ENCODE measurements around the gene COL4A2.

The COL4A2 gene

GRCh38 chr13:110548891-110549794, 242.1 kb downstream of the COL4A2 start:
- no peak for FAIRE-seq

GRCh38 chr13:110549795-110550160, 242.7 kb downstream of the COL4A2 start:
- no peak for DNase-seq (ENCODE audit: insufficient read length)

More at GRCh38 chr13:110548891-110549794, 242.1 kb downstream of the COL4A2 start:
- DNase-seq (ENCODE audit: insufficient read length) = no peak
- no peak for TF ChIP-seq POLR2A (IDR thresholded peaks at IDR 0.05; ENCODE audit: low read depth, low read length)
- TF ChIP-seq TAF1 (IDR thresholded peaks at IDR 0.05; ENCODE audit: borderline replicate concordance, low read depth, low read length) = no peak
- TF ChIP-seq POLR2AphosphoS5 (IDR thresholded peaks at IDR 0.05; ENCODE audit: low read depth, low read length) = no peak

GRCh38 chr13:110551284-110551683, 244.2 kb downstream of the COL4A2 start:
- no peak for FAIRE-seq
- TF ChIP-seq POLR2AphosphoS5 (IDR thresholded peaks at IDR 0.05; ENCODE audit: low read depth, low read length) (no peak), TAF1 (IDR thresholded peaks at IDR 0.05; ENCODE audit: borderline replicate concordance, low read depth, low read length) (no peak), POLR2A (IDR thresholded peaks at IDR 0.05; ENCODE audit: low read depth, low read length) (no peak)
- DNase-seq (ENCODE audit: insufficient read length) = no peak

More at GRCh38 chr13:110549795-110550160, 242.7 kb downstream of the COL4A2 start:
- no peak for TF ChIP-seq POLR2AphosphoS5 (IDR thresholded peaks at IDR 0.05; ENCODE audit: low read depth, low read length)
- no peak for FAIRE-seq

- FAIRE-seq = no peak
- TF ChIP-seq TAF1 (IDR thresholded peaks at IDR 0.05; ENCODE audit: borderline replicate concordance, low read depth, low read length) (no peak), POLR2A (IDR thresholded peaks at IDR 0.05; ENCODE audit: low read depth, low read length) (no peak), POLR2AphosphoS5 (IDR thresholded peaks at IDR 0.05; ENCODE audit: low read depth, low read length) (no peak)
- DNase-seq (ENCODE audit: insufficient read length) = no peak
These were observed 245.7 kb downstream of the COL4A2 start for GRCh38 chr13:110552767-110553166.

GRCh38 chr13:110553417-110553816, 246.3 kb downstream of the COL4A2 start:
- DNase-seq (ENCODE audit: insufficient read length) (no peak), FAIRE-seq (no peak)
- TF ChIP-seq POLR2AphosphoS5 (IDR thresholded peaks at IDR 0.05; ENCODE audit: low read depth, low read length) (no peak), TAF1 (IDR thresholded peaks at IDR 0.05; ENCODE audit: borderline replicate concordance, low read depth, low read length) (no peak), POLR2A (IDR thresholded peaks at IDR 0.05; ENCODE audit: low read depth, low read length) (no peak)

GRCh38 chr13:110554227-110554836, 247.2 kb downstream of the COL4A2 start:
- TF ChIP-seq TAF1 (IDR thresholded peaks at IDR 0.05; ENCODE audit: borderline replicate concordance, low read depth, low read length) = no peak
- TF ChIP-seq POLR2AphosphoS5 (IDR thresholded peaks at IDR 0.05; ENCODE audit: low read depth, low read length) = no peak
- no peak for TF ChIP-seq POLR2A (IDR thresholded peaks at IDR 0.05; ENCODE audit: low read depth, low read length)
- DNase-seq (ENCODE audit: insufficient read length) (no peak), FAIRE-seq (no peak)

DNA sequence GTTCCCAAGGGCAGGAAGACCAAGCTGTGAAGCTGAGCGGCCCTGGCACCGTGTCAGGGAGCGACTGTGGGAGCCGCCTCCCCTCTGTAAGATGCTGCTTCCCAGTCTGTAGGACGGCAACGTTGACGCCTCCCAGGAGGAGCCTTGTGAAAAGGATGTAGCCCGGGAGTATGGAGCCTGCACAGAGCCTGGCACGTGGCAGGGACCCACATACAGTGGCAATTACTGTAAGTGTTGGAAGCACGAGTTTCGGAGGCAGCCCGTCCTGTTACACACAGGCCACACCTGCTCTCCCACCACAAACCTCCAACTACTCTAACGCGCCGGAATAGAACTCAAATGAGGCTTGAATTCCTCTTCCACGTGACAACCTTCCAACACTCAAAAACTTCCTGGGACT, 247.9 kb downstream of the COL4A2 start:
- TF ChIP-seq POLR2AphosphoS5 (IDR thresholded peaks at IDR 0.05; ENCODE audit: low read depth, low read length) = no peak
- no peak for TF ChIP-seq TAF1 (IDR thresholded peaks at IDR 0.05; ENCODE audit: borderline replicate concordance, low read depth, low read length)
- TF ChIP-seq POLR2A (IDR thresholded peaks at IDR 0.05; ENCODE audit: low read depth, low read length) = no peak
- DNase-seq (ENCODE audit: insufficient read length) = no peak
- FAIRE-seq = no peak

DNA sequence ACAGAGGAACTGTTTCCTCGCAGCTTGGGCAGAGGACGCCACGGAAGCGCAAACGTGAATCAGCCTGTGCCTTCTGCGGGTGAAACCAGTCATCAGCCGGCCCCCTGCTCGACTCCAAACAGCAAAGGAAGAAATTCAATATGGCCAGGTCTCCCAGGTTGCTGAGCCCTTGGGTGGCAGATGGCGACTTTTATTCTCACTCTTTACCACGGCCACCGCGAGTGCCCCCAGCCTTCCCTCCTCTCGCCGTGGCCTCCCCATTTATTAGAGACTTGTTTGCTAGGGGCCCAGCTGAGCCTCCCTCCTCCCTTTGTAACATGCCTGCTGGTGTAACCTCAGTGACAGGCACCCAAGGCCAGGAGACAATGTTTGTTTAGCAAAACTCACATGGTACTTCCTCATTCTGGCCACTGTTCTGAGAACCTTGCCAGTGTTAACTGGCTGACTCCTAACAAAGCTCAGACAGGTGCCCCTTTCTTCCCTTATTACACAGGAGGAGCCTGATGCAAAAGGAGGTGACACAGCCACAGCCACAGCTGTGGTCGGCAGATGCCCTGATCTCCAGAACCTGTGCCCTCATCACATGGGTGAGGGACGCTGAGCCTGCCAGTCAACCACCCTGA, 248.6 kb downstream of the COL4A2 start:
- TF ChIP-seq POLR2A (IDR thresholded peaks at IDR 0.05; ENCODE audit: low read depth, low read length) (no peak), TAF1 (IDR thresholded peaks at IDR 0.05; ENCODE audit: borderline replicate concordance, low read depth, low read length) (no peak), POLR2AphosphoS5 (IDR thresholded peaks at IDR 0.05; ENCODE audit: low read depth, low read length) (no peak)
- FAIRE-seq = no peak
- DNase-seq (ENCODE audit: insufficient read length) = no peak

DNA sequence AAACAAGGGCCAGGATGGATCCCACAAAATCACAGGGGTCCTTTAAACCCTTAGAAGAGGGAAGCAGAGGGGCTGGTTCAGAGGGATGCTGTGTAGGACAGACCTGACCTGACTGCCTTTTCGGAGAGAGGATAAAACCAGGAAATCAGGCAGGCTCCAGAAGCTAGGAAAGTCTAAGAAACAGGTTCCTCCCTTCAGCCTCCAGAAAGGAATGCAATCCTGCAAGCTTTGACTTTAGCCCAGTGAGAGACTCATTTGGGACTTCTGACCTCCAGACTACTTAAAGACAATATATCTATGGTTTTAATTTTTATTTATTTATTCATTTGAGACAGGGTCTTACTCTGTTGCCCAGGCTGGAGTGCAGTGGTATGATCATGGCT, 249.1 kb downstream of the COL4A2 start:
- no peak for DNase-seq (ENCODE audit: insufficient read length)
- TF ChIP-seq TAF1 (IDR thresholded peaks at IDR 0.05; ENCODE audit: borderline replicate concordance, low read depth, low read length) (no peak), POLR2AphosphoS5 (IDR thresholded peaks at IDR 0.05; ENCODE audit: low read depth, low read length) (no peak), POLR2A (IDR thresholded peaks at IDR 0.05; ENCODE audit: low read depth, low read length) (no peak)
- FAIRE-seq = no peak

GRCh38 chr13:110557082-110557481, 250.0 kb downstream of the COL4A2 start:
- no peak for DNase-seq (ENCODE audit: insufficient read length)
- FAIRE-seq = no peak
- TF ChIP-seq POLR2AphosphoS5 (IDR thresholded peaks at IDR 0.05; ENCODE audit: low read depth, low read length) = no peak
- no peak for TF ChIP-seq POLR2A (IDR thresholded peaks at IDR 0.05; ENCODE audit: low read depth, low read length)
- no peak for TF ChIP-seq TAF1 (IDR thresholded peaks at IDR 0.05; ENCODE audit: borderline replicate concordance, low read depth, low read length)

GRCh38 chr13:110557610-110558305, 250.7 kb downstream of the COL4A2 start:
- FAIRE-seq = no peak
- DNase-seq (ENCODE audit: insufficient read length) = no peak
- TF ChIP-seq TAF1 (IDR thresholded peaks at IDR 0.05; ENCODE audit: borderline replicate concordance, low read depth, low read length) = no peak
- no peak for TF ChIP-seq POLR2A (IDR thresholded peaks at IDR 0.05; ENCODE audit: low read depth, low read length)
- TF ChIP-seq POLR2AphosphoS5 (IDR thresholded peaks at IDR 0.05; ENCODE audit: low read depth, low read length) = no peak
